IMR-90 (cell line): ENCODE measurements around the gene NUP210. TPM values are rescaled to one million over a fixed set of nuclear protein-coding genes. Genes with fewer than 3 reads are reported as not detected.

Experiments used
- ATAC-seq: fragments of 200-7000 bp; cut with Tn5 transposase; 2 replicates; pipeline ENCODE4 v1.9.1; 2020; ENCODE audit warnings: low read depth, mild to moderate bottlenecking, moderate library complexity
- BruUV-seq: library from RNA; stranded (reverse); fragments of 400-500 nt; replicated peaks from 2 replicates; lab custom pipeline; 2021; lab: Mats Ljungman, UMichigan
- CTCF ChIA-PET: fragments of 300-600 bp; formaldehyde crosslinking; extraction: SDS; loops from one replicate; lab custom pipeline; 2021; ENCODE audit warnings: antibody characterized with exemption; lab: Yijun Ruan, JAX
- POLR2A ChIA-PET: fragments of 300-600 bp; sonication (Branson Sonifier 250); formaldehyde crosslinking; loops from one replicate; lab custom pipeline; 2022; ENCODE audit warnings: antibody characterized with exemption; ENCODE audit not compliant: unreplicated experiment; lab: Charles Lee
- DNase-seq: peaks from one replicate; pipeline ENCODE4 v3.0.0; 2013
- H2AFZ ChIP-seq: replicated peaks from 2 replicates; pipeline ENCODE3; 2013; ENCODE audit warnings: low read length, mild to moderate bottlenecking; ENCODE audit not compliant: poor library complexity
- H2AK5ac ChIP-seq: 2 replicates; pipeline ENCODE4 v1.6.1; 2013; ENCODE audit warnings: low read depth, low read length, inconsistent platforms
- H2AK9ac ChIP-seq: replicated peaks from 2 replicates; pipeline ENCODE3; 2013; ENCODE audit warnings: mild to moderate bottlenecking, low read depth, low read length, moderate library complexity; ENCODE audit not compliant: poor library complexity
- H2BK120ac ChIP-seq: 2 replicates; pipeline ENCODE4 v1.6.1; 2013; ENCODE audit warnings: low read depth, low read length, inconsistent platforms
- H2BK15ac ChIP-seq: 3 replicates; pipeline ENCODE4 v1.6.1; 2013; ENCODE audit warnings: low read depth, low read length, inconsistent platforms
- H2BK20ac ChIP-seq: 2 replicates; pipeline ENCODE4 v1.6.1; 2013; ENCODE audit warnings: low read depth, mild to moderate bottlenecking, inconsistent platforms, low read length, moderate library complexity
- H2BK5ac ChIP-seq: 2 replicates; pipeline ENCODE4 v1.6.1; 2013; ENCODE audit warnings: mild to moderate bottlenecking, low read depth, low read length, inconsistent platforms; ENCODE audit not compliant: poor library complexity, severe bottlenecking
- H3K14ac ChIP-seq: replicated peaks from 2 replicates; pipeline ENCODE4 v1.6.1; 2013; ENCODE audit warnings: low read depth, low read length, inconsistent platforms
- H3K18ac ChIP-seq: 2 replicates; pipeline ENCODE4 v1.6.1; 2013; ENCODE audit warnings: low read depth, low read length, control low read depth
- H3K23ac ChIP-seq: 2 replicates; pipeline ENCODE4 v1.6.1; 2013; ENCODE audit warnings: low read depth, low read length, inconsistent platforms
- H3K27ac ChIP-seq: 2 replicates; pipeline ENCODE4 v1.5.1; 2013; ENCODE audit warnings: mild to moderate bottlenecking, control low read depth, low read length; ENCODE audit not compliant: insufficient read depth
- H3K27me3 ChIP-seq: 2 replicates; pipeline ENCODE4 v1.6.1; 2013; ENCODE audit warnings: low read length; ENCODE audit not compliant: control insufficient read depth, insufficient read depth
- H3K36me3 ChIP-seq: 2 replicates; pipeline ENCODE4 v1.6.1; 2013; ENCODE audit warnings: low read length, mixed read lengths; ENCODE audit not compliant: control insufficient read depth, insufficient read depth
- H3K4ac ChIP-seq: 2 replicates; pipeline ENCODE4 v1.6.1; 2013; ENCODE audit warnings: low read depth, low read length, inconsistent platforms
- H3K4me1 ChIP-seq: 2 replicates; pipeline ENCODE4 v1.6.1; 2013; ENCODE audit warnings: low read length, mixed read lengths; ENCODE audit not compliant: control insufficient read depth, insufficient read depth
- H3K4me2 ChIP-seq: 2 replicates; pipeline ENCODE4 v1.6.1; 2013; ENCODE audit warnings: low read depth, mild to moderate bottlenecking, control low read depth, low read length, moderate library complexity
- H3K4me3 ChIP-seq: 2 replicates; pipeline ENCODE4 v1.5.1; 2013; ENCODE audit warnings: low read depth, mild to moderate bottlenecking, control low read depth, low read length, moderate library complexity; ENCODE audit not compliant: insufficient read depth
- H3K56ac ChIP-seq: 2 replicates; pipeline ENCODE4 v1.6.1; 2013; ENCODE audit warnings: low read length, inconsistent platforms; ENCODE audit not compliant: insufficient read depth; ENCODE audit errors: extremely low read depth
- H3K79me1 ChIP-seq, 2 experiments: 2 replicates each; pipeline ENCODE4 v1.6.1; 2013; ENCODE audit warnings: low read length in 2 of 2, inconsistent platforms in 1 of 2, low read depth in 1 of 2
- H3K9ac ChIP-seq: 2 replicates; pipeline ENCODE4 v1.6.1; 2013; ENCODE audit warnings: low read depth, low read length, control low read depth
- H3K9me1 ChIP-seq: 2 replicates; pipeline ENCODE4 v1.6.1; 2013; ENCODE audit warnings: low read length, inconsistent platforms; ENCODE audit not compliant: insufficient read depth
- H3K9me3 ChIP-seq: 2 replicates; pipeline ENCODE4 v1.6.1; 2013; ENCODE audit warnings: low read length; ENCODE audit not compliant: control insufficient read depth, insufficient read depth
- H4K20me1 ChIP-seq: 2 replicates; pipeline ENCODE4 v1.6.1; 2013; ENCODE audit warnings: low read length, inconsistent platforms; ENCODE audit not compliant: insufficient read depth
- H4K5ac ChIP-seq: 2 replicates; pipeline ENCODE4 v1.6.1; 2013; ENCODE audit warnings: mild to moderate bottlenecking, low read depth, low read length, control low read depth
- H4K8ac ChIP-seq, 2 experiments: 2 replicates each; pipeline ENCODE4 v1.6.1; 2013; ENCODE audit warnings: low read depth in 2 of 2, low read length in 2 of 2, control low read depth in 1 of 2, inconsistent platforms in 1 of 2
- H4K91ac ChIP-seq: 2 replicates; pipeline ENCODE4 v1.6.1; 2013; ENCODE audit warnings: low read depth, low read length, inconsistent platforms; ENCODE audit not compliant: insufficient read depth
- CEBPB ChIP-seq: IDR thresholded peaks from 2 replicates; pipeline ENCODE4 v1.6.1; 2012; ENCODE audit warnings: low read depth, low read length, improper control_type of control experiment
- CHD1 ChIP-seq: IDR thresholded peaks from 2 replicates; pipeline ENCODE4 v1.6.1; 2012; ENCODE audit warnings: low read depth, low read length, improper control_type of control experiment
- CTCF ChIP-seq: conservative IDR thresholded peaks from 2 replicates; pipeline ENCODE4 v1.5.1; 2012; ENCODE audit warnings: mild to moderate bottlenecking, low read depth, low read length, improper control_type of control experiment
- ELK1 ChIP-seq: fragments of 150-350 bp; IDR thresholded peaks from 2 replicates; pipeline ENCODE4 v1.6.1; 2016; ENCODE audit warnings: low read depth, mild to moderate bottlenecking, low read length, moderate library complexity, borderline replicate concordance
- FOS ChIP-seq: fragments of 150-350 bp; IDR thresholded peaks from 2 replicates; pipeline ENCODE4 v1.6.1; 2016; ENCODE audit warnings: low read depth, low read length
- MAFK ChIP-seq: IDR thresholded peaks from 2 replicates; pipeline ENCODE4 v1.6.1; 2012; ENCODE audit warnings: low read depth, low read length, improper control_type of control experiment
- MXI1 ChIP-seq: IDR thresholded peaks from 2 replicates; pipeline ENCODE4 v1.6.1; 2012; ENCODE audit warnings: low read depth, mild to moderate bottlenecking, low read length, moderate library complexity, borderline replicate concordance
- NFE2L2 ChIP-seq: fragments of 150-350 bp; IDR thresholded peaks from 2 replicates; pipeline ENCODE4 v1.6.1; 2016; ENCODE audit warnings: low read depth, mild to moderate bottlenecking, low read length
- POLR2A ChIP-seq: IDR thresholded peaks from 2 replicates; pipeline ENCODE4 v1.6.1; 2012; ENCODE audit warnings: mild to moderate bottlenecking, low read depth, low read length
- RAD21 ChIP-seq: IDR thresholded peaks from 2 replicates; pipeline ENCODE4 v1.6.1; 2012; ENCODE audit warnings: low read length, improper control_type of control experiment
- RFX5 ChIP-seq: IDR thresholded peaks from 2 replicates; pipeline ENCODE4 v1.8.0; 2012; ENCODE audit warnings: low read depth, mild to moderate bottlenecking, low read length, moderate library complexity
- SMC3 ChIP-seq: fragments of 150-350 bp; IDR thresholded peaks from 2 replicates; pipeline ENCODE4 v1.6.1; 2016; ENCODE audit warnings: low read depth, mild to moderate bottlenecking, antibody characterized with exemption, low read length, moderate library complexity
- USF2 ChIP-seq: fragments of 150-350 bp; IDR thresholded peaks from 2 replicates; pipeline ENCODE4 v1.6.1; 2017; ENCODE audit warnings: mild to moderate bottlenecking, antibody characterized with exemption, low read length, low read depth
- WGBS, 2 experiments: methylation state at CpG; one replicate each; pipeline versions ENCODE4 v1.1.5 to v1.1.7; 2013; ENCODE audit warnings: missing lambda C conversion rate in 2 of 2; ENCODE audit not compliant: insufficient read length in 1 of 2; ENCODE audit errors: extremely low coverage in 2 of 2; 5-methylcytosine and 5-hydroxymethylcytosine counted together
- dilution Hi-C: fragments of 300-500 bp; cut with HindIII; formaldehyde crosslinking; loops from one replicate; pipeline ENCODE4 v1.14.3; 2018; ENCODE audit warnings: low sequenced_read_pairs; ENCODE audit not compliant: unreplicated experiment
- in situ Hi-C: fragments of 300-500 bp; cut with MboI; formaldehyde crosslinking; loops from 3 replicates; pipeline ENCODE4 v1.14.3; 2019; ENCODE audit warnings: low sequenced_read_pairs, inconsistent platforms, mixed read lengths
- intact Hi-C: fragments of 100-400 bp; cut with micrococcal nuclease; formaldehyde crosslinking; loops from 2 replicates; pipeline ENCODE4 v1.10.0; 2022
- polyA plus RNA-seq, 3 experiments: library from polyadenylated mRNA; depleted of rRNA; stranded (reverse); fragments of >200 nt; gene quantifications; 2 replicates each; pipeline ENCODE4 v1.2.3, GENCODE V29; 2012; ENCODE audit warnings: low replicate concordance in 1 of 3
- total RNA-seq: library from RNA; depleted of rRNA; stranded (reverse); fragments of >200 nt; gene quantifications from 2 replicates; pipeline ENCODE4 v1.2.3, GENCODE V29; 2012

NUP210 gene
- total and polyA plus RNA-seq, 2 of the 4 experiments (the other 2 are of a cell fraction) = under 0.01 to 0.03 TPM

GRCh38 chr3:13275376-13276005 lies 144.6 kb downstream of the NUP210 start:
- in situ Hi-C loops = no loop called here

More at GRCh38 chr3:13275376-13276005, 144.6 kb downstream of the NUP210 start:
- H3K14ac ChIP-seq = no peak overlapping the region
- no peak overlapping the region for H3K4ac ChIP-seq
- no peaks in the 10 kb centered on the region for H3K9me3 ChIP-seq
- no peak overlapping the region for H2BK20ac ChIP-seq
- no peak overlapping the region for H3K23ac ChIP-seq
- H3K4me2 ChIP-seq = no peak overlapping the region
- H3K9ac ChIP-seq = no peak overlapping the region
- peaks cover 54% of the 10 kb centered on the region for H3K27me3 ChIP-seq
- no peak overlapping the region for H4K8ac ChIP-seq
- no peak overlapping the region for H2BK120ac ChIP-seq
- H3K79me1 ChIP-seq = no peaks in the 10 kb centered on the region
- CTCF ChIA-PET = no interaction called here
- H4K20me1 ChIP-seq = no peaks in the 10 kb centered on the region
- no peak for TF ChIP-seq CHD1
- no peak for TF ChIP-seq MAFK
- no peak for TF ChIP-seq CTCF
- no peak for TF ChIP-seq SMC3
- TF ChIP-seq ELK1 = no peak
- no peak for TF ChIP-seq RFX5
- TF ChIP-seq NFE2L2 = no peak
- TF ChIP-seq FOS = no peak
- no peak for TF ChIP-seq RAD21
- TF ChIP-seq MXI1 = no peak
- TF ChIP-seq POLR2A = no peak
- no peak for TF ChIP-seq USF2
- TF ChIP-seq CEBPB = no peak
- intact Hi-C loops = no loop called here
- no peaks in the 10 kb centered on the region for H3K4me1 ChIP-seq
- 58% methylated on average over 5 of the region's 14 CpGs; no CpG with 5 or more reads in 1 of the 2 experiments for WGBS, 2 experiments
- H3K56ac ChIP-seq = no peak overlapping the region
- no peak overlapping the region for H3K27ac ChIP-seq
- no peak overlapping the region for H3K4me3 ChIP-seq
- H2AK9ac ChIP-seq = no peak overlapping the region
- ATAC-seq (no peak), DNase-seq (no peak)
- no peaks in the 10 kb centered on the region for H3K36me3 ChIP-seq
- H4K5ac ChIP-seq = no peak overlapping the region
- H2AK5ac ChIP-seq = no peak overlapping the region
- POLR2A ChIA-PET = no interaction called here
- no peak overlapping the region for H3K18ac ChIP-seq
- H2AFZ ChIP-seq = no peak overlapping the region
- no peak overlapping the region for H2BK5ac ChIP-seq
- BruUV-seq = no TSS peak
- H2BK15ac ChIP-seq = no peak overlapping the region
- dilution Hi-C loops = no loop called here
- H4K91ac ChIP-seq = no peak overlapping the region
- no peaks in the 10 kb centered on the region for H3K9me1 ChIP-seq
